GM06990 (cell line): ENCODE results near the gene DSE.

ENCODE experiments used
- DNase-seq: peaks from one replicate; pipeline ENCODE4 v3.0.0-alpha.2; 2011; ENCODE audit not compliant: insufficient read length; ENCODE audit errors: extremely low read depth
- H3K27me3 ChIP-seq: replicated peaks from 2 replicates; pipeline ENCODE4 v1.6.0; 2011; ENCODE audit warnings: low read length; ENCODE audit not compliant: control insufficient read depth, insufficient read depth
- H3K36me3 ChIP-seq: 2 replicates; pipeline ENCODE4 v1.5.1; 2011; ENCODE audit warnings: low read length; ENCODE audit not compliant: control insufficient read depth, insufficient read depth
- H3K4me3 ChIP-seq: replicated peaks from 2 replicates; pipeline ENCODE4 v1.5.1; 2011; ENCODE audit warnings: low read depth, mild to moderate bottlenecking, control low read depth, low read length
- CTCF ChIP-seq: IDR thresholded peaks from 2 replicates; pipeline ENCODE4 v1.5.1; 2011; ENCODE audit warnings: low read length, control low read depth, mild to moderate bottlenecking, inconsistent platforms; ENCODE audit not compliant: insufficient read depth, poor library complexity, severe bottlenecking

Gene DSE

GRCh38 chr6:116449565-116449964, 78.8 kb downstream of the DSE start:
- TF ChIP-seq CTCF, result no peak
- no peaks in the 10 kb centered on the region for H3K27me3 ChIP-seq
- H3K36me3 ChIP-seq, result no peaks in the 10 kb centered on the region
- no peak for DNase-seq
- H3K4me3 ChIP-seq, result no peak overlapping the region

GRCh38 chr6:116450185-116450710, 79.5 kb downstream of the DSE start:
- no peaks in the 10 kb centered on the region for H3K27me3 ChIP-seq
- TF ChIP-seq CTCF, result no peak
- H3K4me3 ChIP-seq, result no peak overlapping the region
- no peaks in the 10 kb centered on the region for H3K36me3 ChIP-seq
- no peak for DNase-seq

GRCh38 chr6:116450769-116451740, 80.3 kb downstream of the DSE start:
- Histone ChIP-seq H3K4me3 (no peak overlapping the region), H3K27me3 (no peaks in the 10 kb centered on the region), H3K36me3 (no peaks in the 10 kb centered on the region)
- no peak for DNase-seq
- TF ChIP-seq CTCF, result no peak

- H3K4me3 ChIP-seq, result no peak overlapping the region
- no peak for DNase-seq
- no peaks in the 10 kb centered on the region for H3K27me3 ChIP-seq
- TF ChIP-seq CTCF, result no peak
- H3K36me3 ChIP-seq, result no peaks in the 10 kb centered on the region
Measured at GRCh38 chr6:116451916-116452315, 81.2 kb downstream of the DSE start.

- Histone ChIP-seq H3K36me3 (no peaks in the 10 kb centered on the region), H3K27me3 (no peaks in the 10 kb centered on the region), H3K4me3 (no peak overlapping the region)
- no peak for DNase-seq
- no peak for TF ChIP-seq CTCF
Measured at GRCh38 chr6:116452531-116452930, 81.8 kb downstream of the DSE start.
